ENCODE data around the gene SERGEF.

DNA sequence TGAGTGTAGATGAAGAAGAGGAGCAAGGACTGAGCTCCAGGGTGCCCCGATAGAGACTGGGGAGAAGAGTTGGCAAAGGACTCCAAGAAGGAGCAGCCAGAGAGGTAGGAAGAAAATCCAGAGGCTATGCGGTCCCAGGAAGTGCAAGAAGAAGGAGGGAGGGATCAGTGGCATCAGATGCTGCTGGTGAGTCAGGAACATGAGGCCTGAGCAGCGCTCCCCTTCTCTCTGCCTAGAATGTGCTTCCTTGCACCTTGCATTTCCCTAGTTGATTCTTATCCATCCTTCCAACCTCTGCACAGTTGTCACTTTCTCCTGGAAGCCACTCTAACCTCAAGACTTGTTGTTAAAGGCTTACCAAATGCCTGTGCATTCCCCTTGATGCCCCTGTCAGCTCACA lies 257.0 kb downstream of the SERGEF start:
- no peak for TF ChIP-seq CTCF (IDR thresholded peaks at IDR 0.05)
- TF ChIP-seq POLR2A (IDR thresholded peaks at IDR 0.05), result no peak
